HG03520 (cell line): ENCODE data around the gene RAP1GAP2.

Source experiments
- ATAC-seq: cut with Tn5 transposase; IDR thresholded peaks from one replicate; pipeline ENCODE4 v1.9.1; 2021; ENCODE audit warnings: mild to moderate bottlenecking, moderate library complexity; ENCODE audit not compliant: unreplicated experiment

RAP1GAP2 gene

DNA sequence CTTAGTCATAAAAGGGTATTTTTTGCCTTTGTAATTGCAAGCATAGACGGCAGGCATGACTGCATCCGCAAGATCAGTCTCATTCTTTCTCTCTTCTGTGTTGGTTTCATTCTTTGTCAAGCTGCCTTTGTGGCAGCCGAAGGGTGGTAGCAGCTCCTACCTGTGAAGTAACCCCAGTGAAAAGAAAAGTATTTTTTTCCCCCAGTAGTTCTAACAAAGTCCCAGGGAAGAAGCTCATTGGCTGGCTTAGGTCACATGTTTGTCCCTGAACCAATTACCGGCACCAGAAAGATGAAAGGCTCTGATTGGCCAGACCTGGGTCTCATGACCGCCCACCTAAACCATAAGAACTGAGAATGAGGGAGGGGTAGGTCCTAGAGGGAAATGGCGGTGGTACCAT lies 110.7 kb downstream of the RAP1GAP2 start:
- ATAC-seq: no peak

DNA sequence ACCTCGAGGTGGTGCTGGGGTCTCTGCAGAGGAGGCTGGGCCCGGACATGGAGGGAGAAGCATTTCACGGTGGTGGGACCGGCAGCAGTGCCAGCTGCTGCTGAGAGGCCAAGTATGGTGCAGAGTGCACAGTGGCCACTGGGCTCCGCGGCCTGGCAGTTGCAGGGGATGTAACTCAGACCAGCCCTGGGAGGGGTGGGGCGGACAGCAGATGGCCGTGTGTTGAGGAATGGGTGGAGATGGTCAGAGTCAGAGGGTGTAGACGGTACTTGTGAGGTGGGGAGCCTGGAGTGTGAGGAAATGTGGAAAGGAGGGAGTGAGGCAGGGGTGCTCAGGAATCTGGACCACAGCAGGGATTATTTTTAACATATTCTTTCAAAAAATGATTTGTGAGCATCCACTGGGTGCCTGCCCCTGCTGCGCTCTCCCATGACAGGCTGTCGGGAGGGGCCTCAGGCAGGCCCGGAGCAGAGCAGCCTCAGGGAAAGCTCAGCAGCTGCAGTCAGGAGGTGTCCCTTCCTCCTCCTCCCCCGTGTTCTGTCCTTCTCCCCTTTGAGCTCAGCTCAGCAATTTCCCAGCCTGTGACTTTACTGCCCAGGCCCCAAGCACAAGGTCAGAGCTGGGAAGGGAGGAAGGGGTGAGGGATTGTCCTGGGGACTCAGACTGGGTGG lies 113.1 kb downstream of the RAP1GAP2 start:
- no peak for ATAC-seq

- ATAC-seq: no peak
These were observed 113.6 kb downstream of the RAP1GAP2 start for GRCh38 chr17:2909846-2910234.

DNA sequence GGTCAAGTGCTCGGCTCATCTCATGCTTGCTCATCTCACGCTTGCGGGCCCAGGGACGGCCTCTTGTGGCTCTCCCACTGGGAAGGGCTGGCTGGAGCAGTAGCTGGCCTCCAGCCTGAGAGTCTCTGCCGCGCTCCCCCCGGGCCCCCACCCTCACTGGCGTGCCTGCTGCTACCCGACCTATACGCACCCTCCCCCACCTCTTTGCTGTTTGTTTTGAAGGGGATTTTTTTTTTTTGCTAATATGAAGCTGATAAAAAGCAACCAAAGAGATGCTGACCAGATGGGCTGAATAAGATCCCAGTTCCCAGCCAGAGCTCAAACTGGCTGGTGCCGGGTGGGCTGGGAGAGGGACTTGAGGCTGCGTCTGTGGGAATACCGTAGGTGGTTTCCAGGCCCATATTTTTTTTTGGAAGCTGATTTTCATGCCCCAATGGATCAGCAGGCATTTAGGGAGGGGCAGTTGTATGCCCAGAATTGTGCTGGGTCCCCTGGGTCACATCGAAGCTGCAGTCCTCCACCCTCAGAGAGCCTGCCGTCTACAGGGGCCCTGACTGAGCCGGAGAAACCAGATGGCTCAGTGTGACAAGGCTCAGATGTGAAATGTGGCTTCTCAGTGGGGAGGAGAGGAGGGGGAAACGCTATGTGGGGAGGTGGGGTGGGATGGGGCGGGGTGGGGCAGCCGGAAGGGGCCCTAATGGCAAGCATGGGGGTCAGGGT lies 115.0 kb downstream of the RAP1GAP2 start:
- ATAC-seq: no peak

DNA sequence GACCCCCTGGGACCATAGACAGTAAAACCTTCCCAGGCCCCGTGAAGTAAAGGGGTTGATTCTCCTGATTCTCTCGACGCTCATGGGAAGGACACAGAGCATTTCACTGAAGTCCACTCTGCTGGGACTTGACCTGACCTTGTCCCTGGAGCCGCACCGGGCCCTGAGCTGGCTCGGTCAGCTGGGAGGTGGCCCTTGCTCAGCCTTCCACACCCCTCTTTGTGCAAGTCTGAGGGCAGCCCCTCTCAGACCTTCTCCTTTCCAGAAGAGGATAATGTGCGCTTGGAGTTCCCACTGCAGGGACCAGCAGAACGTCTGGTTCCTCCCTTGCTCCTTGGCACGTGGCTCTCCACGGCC lies 115.5 kb downstream of the RAP1GAP2 start:
- ATAC-seq: no peak

- no peak for ATAC-seq
These were observed 116.5 kb downstream of the RAP1GAP2 start for GRCh38 chr17:2912754-2913153.

GRCh38 chr17:2916461-2916860 lies 120.2 kb downstream of the RAP1GAP2 start:
- no peak for ATAC-seq

- ATAC-seq: no peak
These were observed 125.2 kb downstream of the RAP1GAP2 start for GRCh38 chr17:2921443-2921842.

DNA sequence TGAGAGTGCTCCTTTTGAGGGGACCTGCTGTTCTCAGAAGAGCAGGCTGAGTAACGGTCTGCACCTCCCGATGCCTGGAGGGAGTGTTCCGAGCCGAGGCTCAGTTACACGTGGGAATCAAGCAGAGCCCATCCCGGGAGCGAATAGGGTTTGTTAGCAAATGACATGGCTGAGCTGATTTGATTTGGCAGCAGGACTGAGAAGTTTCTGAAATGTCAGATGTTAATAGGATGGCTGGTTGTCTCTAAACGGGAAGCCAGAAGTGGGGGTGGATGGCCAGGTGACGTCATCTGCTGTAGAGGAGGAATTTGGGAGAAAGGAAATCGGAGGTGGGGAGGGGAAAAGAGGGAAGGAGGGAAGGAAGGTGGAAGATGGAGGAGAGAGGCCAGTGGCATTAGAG lies 128.0 kb downstream of the RAP1GAP2 start:
- ATAC-seq: no peak

DNA sequence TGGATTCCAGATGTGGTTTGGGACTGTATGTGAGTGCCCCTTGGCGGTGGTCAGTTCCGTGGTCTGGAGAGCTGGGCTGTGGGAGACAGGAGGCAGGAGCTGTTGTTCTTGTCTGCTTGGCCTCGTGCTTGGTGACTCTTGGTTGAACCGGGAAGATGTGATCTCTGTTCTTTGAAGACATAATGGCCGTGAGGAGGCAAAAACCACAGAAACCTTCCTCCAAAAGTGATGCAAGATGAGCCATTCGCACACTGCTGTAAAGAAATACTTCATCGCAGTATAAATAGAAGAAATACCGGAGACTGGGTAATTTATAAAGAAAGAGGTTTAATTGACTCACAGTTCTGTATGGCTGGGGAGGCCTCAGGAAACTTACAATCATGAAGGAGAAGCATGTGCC lies 128.8 kb downstream of the RAP1GAP2 start:
- ATAC-seq: no peak

GRCh38 chr17:2926019-2926650 lies 129.9 kb downstream of the RAP1GAP2 start:
- ATAC-seq: no peak

GRCh38 chr17:2928294-2928890 lies 132.2 kb downstream of the RAP1GAP2 start:
- no peak for ATAC-seq

DNA sequence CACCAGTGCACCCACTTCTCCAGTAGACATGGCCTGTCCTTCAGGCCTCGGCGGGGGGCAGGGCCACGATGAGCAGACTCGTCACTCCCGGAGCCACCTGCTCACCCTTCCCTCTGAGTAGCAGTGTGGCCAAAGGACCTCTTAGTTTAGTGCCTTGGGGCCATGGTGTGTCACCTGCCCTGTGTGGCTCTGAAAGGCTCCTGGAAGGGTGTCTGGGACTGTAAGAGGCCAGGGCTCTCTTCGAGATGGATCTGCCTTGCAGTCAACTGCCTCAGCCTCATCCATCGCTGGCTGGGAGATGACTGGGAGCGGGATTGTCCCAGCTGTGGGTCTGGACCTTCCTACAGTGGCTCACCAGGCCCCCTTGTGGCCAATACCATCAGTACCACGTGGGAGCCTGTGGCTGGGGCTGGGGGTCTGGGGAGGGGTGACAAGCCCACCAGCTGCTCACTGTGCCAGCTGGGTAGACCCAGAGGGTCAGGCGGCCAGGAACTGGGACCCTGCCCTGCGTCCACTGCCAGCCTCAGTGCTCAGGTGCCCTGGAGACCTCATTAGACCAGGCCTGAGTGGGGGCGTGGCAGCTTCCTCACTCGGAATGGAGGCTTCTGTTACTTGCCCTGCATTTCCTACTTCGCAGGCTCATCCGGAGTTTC lies 133.8 kb downstream of the RAP1GAP2 start:
- ATAC-seq: no peak

- no peak for ATAC-seq
These were observed 135.6 kb downstream of the RAP1GAP2 start for GRCh38 chr17:2931876-2932275.

GRCh38 chr17:2932946-2933345 lies 136.7 kb downstream of the RAP1GAP2 start:
- ATAC-seq: no peak

DNA sequence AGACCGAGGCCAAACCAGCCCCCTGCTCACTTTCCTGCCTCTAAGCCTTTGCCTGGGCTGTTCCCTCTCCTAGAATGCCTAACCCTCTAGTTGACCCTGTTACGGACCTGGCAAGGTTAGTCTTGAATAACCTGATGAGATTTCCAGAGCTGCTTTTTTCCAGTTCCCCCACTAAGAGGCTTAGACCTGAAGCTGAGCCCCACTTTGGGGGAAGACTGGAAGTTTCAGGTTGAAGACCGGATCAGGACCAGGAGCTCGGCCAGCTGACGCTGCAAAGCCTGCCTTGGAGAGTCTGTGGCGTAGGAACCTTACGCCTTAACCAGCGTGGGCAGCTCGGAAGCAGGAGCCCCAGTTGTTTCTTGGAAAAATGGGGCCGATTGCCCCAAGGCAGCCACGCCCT lies 137.4 kb downstream of the RAP1GAP2 start:
- ATAC-seq: no peak

DNA sequence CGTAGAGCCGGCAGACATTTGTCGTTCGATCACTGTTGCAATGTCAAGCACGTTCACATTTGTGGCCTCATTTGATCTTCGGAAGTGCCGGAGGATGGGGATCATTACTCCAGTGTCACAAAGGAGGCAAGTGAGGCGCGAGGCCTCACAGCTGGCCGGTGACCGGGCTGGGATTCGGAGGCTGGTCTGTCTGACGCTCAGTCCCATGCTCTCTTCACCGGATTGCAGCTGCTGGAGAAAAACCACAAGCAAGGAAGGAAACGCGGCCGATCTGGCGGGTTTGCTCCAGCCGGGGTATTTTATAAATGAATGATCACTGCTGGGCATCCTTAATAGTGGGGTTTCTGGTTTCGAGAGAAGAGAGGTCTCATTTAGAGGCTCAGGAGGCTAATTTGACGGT lies 139.4 kb downstream of the RAP1GAP2 start:
- ATAC-seq: no peak

GRCh38 chr17:2936351-2936750 lies 140.1 kb downstream of the RAP1GAP2 start:
- ATAC-seq: no peak

GRCh38 chr17:2936771-2937321 lies 140.6 kb downstream of the RAP1GAP2 start:
- ATAC-seq: no peak

DNA sequence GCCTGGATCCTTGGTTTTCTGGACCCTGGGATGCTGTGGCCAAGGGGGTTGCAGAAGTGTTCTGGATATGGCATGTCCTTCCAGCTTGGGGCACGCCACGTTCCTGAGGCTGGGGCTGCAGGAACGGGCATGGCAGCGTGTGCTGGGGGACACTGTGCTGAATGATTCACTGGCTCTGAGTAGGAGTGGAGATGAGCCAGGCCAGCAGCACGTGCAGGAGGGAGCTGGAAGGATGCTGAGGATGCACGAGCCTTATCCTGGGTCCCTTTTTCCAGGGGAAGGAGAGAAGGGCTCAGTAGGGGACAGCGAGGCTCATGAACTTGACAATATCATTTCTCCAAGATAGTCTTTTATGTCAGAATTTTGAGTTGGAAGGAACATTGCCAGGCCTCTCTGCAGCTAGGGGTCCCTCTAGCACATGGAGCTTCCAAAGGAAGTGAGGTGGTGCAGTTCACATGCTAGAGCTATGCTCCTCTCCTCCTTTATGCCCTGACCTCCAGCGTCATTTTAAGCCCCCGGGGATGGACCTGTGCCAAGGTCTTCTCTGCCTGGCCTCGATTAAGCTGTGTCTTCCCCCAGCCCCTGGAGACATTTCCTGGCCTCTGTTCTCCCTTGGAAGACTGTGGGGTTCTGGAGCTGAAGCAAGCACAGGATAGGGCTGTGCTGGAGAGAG lies 141.2 kb downstream of the RAP1GAP2 start:
- ATAC-seq: no peak
